ENCODE data around the gene PIK3CG. TPM values are rescaled to one million over a fixed set of nuclear protein-coding genes. Genes with fewer than 3 reads are reported as not detected.
"Not testable (repeated sequence)": the region's sequence is repeated elsewhere in the genome, so short reads cannot be mapped to it uniquely, and the experiment has no call there.

PIK3CG gene
- total RNA-seq, 2 experiments from 2014 or later = 50.5 to 57.5 TPM

GRCh38 chr7:106883456-106884026 is 18.5 kb downstream of the PIK3CG start:
- ATAC-seq (no peak), DNase-seq (no peak)
- H3K27ac Mint-ChIP-seq = no peak overlapping the region
- H3K4me1 Mint-ChIP-seq = peaks cover 17% of the 10 kb centered on the region
- no peaks in the 10 kb centered on the region for H3K27me3 Mint-ChIP-seq
- CTCF ChIA-PET = no interaction called here
- peaks cover 94% of the 10 kb centered on the region for H3K36me3 Mint-ChIP-seq
- no peak overlapping the region for H3K4me3 Mint-ChIP-seq
- no peaks in the 10 kb centered on the region for H3K9me3 Mint-ChIP-seq (ENCODE audit: low read depth)

GRCh38 chr7:106885652-106886051 is 20.6 kb downstream of the PIK3CG start:
- DNase-seq = no peak

GRCh38 chr7:106887421-106887820 is 22.3 kb downstream of the PIK3CG start:
- Mint-ChIP-seq H3K4me3 (no peak overlapping the region), H3K4me1 (peaks cover 15% of the 10 kb centered on the region), H3K27me3 (no peaks in the 10 kb centered on the region), H3K27ac (peak overlapping the region; percentile 25), H3K36me3 (peaks cover 86% of the 10 kb centered on the region), H3K9me3 (ENCODE audit: low read depth) (no peaks in the 10 kb centered on the region)
- ATAC-seq (no peak), DNase-seq (no peak)
- CTCF ChIA-PET = no interaction called here

More at GRCh38 chr7:106885652-106886051, 20.6 kb downstream of the PIK3CG start:
- H3K27ac Mint-ChIP-seq = no peak overlapping the region
- H3K4me3 Mint-ChIP-seq = no peak overlapping the region
- peaks cover 87% of the 10 kb centered on the region for H3K36me3 Mint-ChIP-seq
- no peak for ATAC-seq
- peaks cover 12% of the 10 kb centered on the region for H3K4me1 Mint-ChIP-seq
- CTCF ChIA-PET = interaction anchor here (1.8 kb wide), 1 partner anchor 11 kb away, joined by 5 read pairs; no protein-coding TSS in a partner anchor
- no peaks in the 10 kb centered on the region for H3K27me3 Mint-ChIP-seq
- H3K9me3 Mint-ChIP-seq (ENCODE audit: low read depth) = no peaks in the 10 kb centered on the region

- DNase-seq = no peak
- Mint-ChIP-seq H3K27ac (no peak overlapping the region), H3K4me1 (peaks cover 15% of the 10 kb centered on the region), H3K27me3 (no peaks in the 10 kb centered on the region), H3K36me3 (peaks cover 85% of the 10 kb centered on the region), H3K4me3 (no peak overlapping the region), H3K9me3 (ENCODE audit: low read depth) (no peaks in the 10 kb centered on the region)
- no peak for ATAC-seq
- CTCF ChIA-PET = no interaction called here
Measured at GRCh38 chr7:106888204-106888603, 23.1 kb downstream of the PIK3CG start.

GRCh38 chr7:106890952-106891351 is 25.9 kb downstream of the PIK3CG start:
- CTCF ChIA-PET = no interaction called here
- Mint-ChIP-seq H3K9me3 (ENCODE audit: low read depth) (no peaks in the 10 kb centered on the region), H3K4me3 (no peak overlapping the region), H3K4me1 (peaks cover 28% of the 10 kb centered on the region), H3K27me3 (no peaks in the 10 kb centered on the region), H3K36me3 (peaks cover 75% of the 10 kb centered on the region), H3K27ac (no peak overlapping the region)
- no peak for DNase-seq
- no peak for ATAC-seq

GRCh38 chr7:106891548-106892410 is 26.7 kb downstream of the PIK3CG start:
- no peak for DNase-seq
- H3K4me1 Mint-ChIP-seq = peaks cover 23% of the 10 kb centered on the region
- H3K4me3 Mint-ChIP-seq = no peak overlapping the region
- peaks cover 74% of the 10 kb centered on the region for H3K36me3 Mint-ChIP-seq
- peaks cover 3% of the 10 kb centered on the region for H3K9me3 Mint-ChIP-seq (ENCODE audit: low read depth)
- ATAC-seq = no peak
- CTCF ChIA-PET = no interaction called here
- no peaks in the 10 kb centered on the region for H3K27me3 Mint-ChIP-seq
- H3K27ac Mint-ChIP-seq = no peak overlapping the region

- DNase-seq (no peak), ATAC-seq (no peak)
- Mint-ChIP-seq H3K4me1 (peaks cover 16% of the 10 kb centered on the region), H3K9me3 (ENCODE audit: low read depth) (peaks cover 10% of the 10 kb centered on the region), H3K36me3 (peaks cover 75% of the 10 kb centered on the region), H3K4me3 (no peak overlapping the region), H3K27me3 (no peaks in the 10 kb centered on the region), H3K27ac (no peak overlapping the region)
- CTCF ChIA-PET = no interaction called here
Measured at GRCh38 chr7:106893591-106893990, 28.5 kb downstream of the PIK3CG start.

- CTCF ChIA-PET = no interaction called here
- Mint-ChIP-seq H3K4me3 (no peak overlapping the region), H3K36me3 (peaks cover 82% of the 10 kb centered on the region), H3K4me1 (peaks cover 18% of the 10 kb centered on the region), H3K27ac (peak overlapping the region; percentile 37), H3K9me3 (ENCODE audit: low read depth) (peaks cover 10% of the 10 kb centered on the region), H3K27me3 (no peaks in the 10 kb centered on the region)
- DNase-seq (no peak), ATAC-seq (peak; percentile 33)
Measured at GRCh38 chr7:106895246-106895864, 30.3 kb downstream of the PIK3CG start.

- H3K9me3 Mint-ChIP-seq (ENCODE audit: low read depth) = peaks cover 10% of the 10 kb centered on the region
- H3K36me3 Mint-ChIP-seq = peaks cover 85% of the 10 kb centered on the region
- H3K27me3 Mint-ChIP-seq = no peaks in the 10 kb centered on the region
- no peak overlapping the region for H3K4me3 Mint-ChIP-seq
- H3K27ac Mint-ChIP-seq = no peak overlapping the region
- DNase-seq = no peak
- CTCF ChIA-PET = no interaction called here
- ATAC-seq = no peak
- H3K4me1 Mint-ChIP-seq = peaks cover 18% of the 10 kb centered on the region
Measured at GRCh38 chr7:106896231-106896630, 31.1 kb downstream of the PIK3CG start.

GRCh38 chr7:106897553-106897952 is 32.5 kb downstream of the PIK3CG start:
- ATAC-seq, H3K4me3 Mint-ChIP-seq, CTCF ChIA-PET, DNase-seq, H3K27me3 Mint-ChIP-seq, H3K27ac Mint-ChIP-seq: not testable (repeated sequence)
- H3K4me1 Mint-ChIP-seq = peaks cover 22% of the 10 kb centered on the region
- H3K9me3 Mint-ChIP-seq (ENCODE audit: low read depth) = peaks cover 10% of the 10 kb centered on the region
- peaks cover 83% of the 10 kb centered on the region for H3K36me3 Mint-ChIP-seq

GRCh38 chr7:106898967-106899366 is 33.9 kb downstream of the PIK3CG start:
- peaks cover 22% of the 10 kb centered on the region for H3K4me1 Mint-ChIP-seq
- H3K9me3 Mint-ChIP-seq (ENCODE audit: low read depth) = peaks cover 10% of the 10 kb centered on the region
- CTCF ChIA-PET = interaction anchor here (0.6 kb wide), 1 partner anchor 41 kb away, joined by 3 read pairs; no protein-coding TSS in a partner anchor

GRCh38 chr7:106901828-106902441 is 36.9 kb downstream of the PIK3CG start:
- Mint-ChIP-seq H3K36me3 (peaks cover 70% of the 10 kb centered on the region), H3K4me1 (peaks cover 10% of the 10 kb centered on the region), H3K4me3 (no peak overlapping the region), H3K9me3 (ENCODE audit: low read depth) (peaks cover 8% of the 10 kb centered on the region), H3K27me3 (no peaks in the 10 kb centered on the region), H3K27ac (no peak overlapping the region)
- CTCF ChIA-PET = interaction anchor here (1.6 kb wide), 1 partner anchor 246 kb away, joined by 5 read pairs; no protein-coding TSS in a partner anchor
- ATAC-seq = no peak
- no peak for DNase-seq

More at GRCh38 chr7:106898967-106899366, 33.9 kb downstream of the PIK3CG start:
- ATAC-seq, H3K27me3 Mint-ChIP-seq, H3K4me3 Mint-ChIP-seq, DNase-seq, H3K27ac Mint-ChIP-seq: not testable (repeated sequence)
- peaks cover 70% of the 10 kb centered on the region for H3K36me3 Mint-ChIP-seq

- H3K27me3 Mint-ChIP-seq = no peaks in the 10 kb centered on the region
- H3K36me3 Mint-ChIP-seq = peaks cover 44% of the 10 kb centered on the region
- no peaks in the 10 kb centered on the region for H3K9me3 Mint-ChIP-seq (ENCODE audit: low read depth)
- H3K27ac Mint-ChIP-seq = no peak overlapping the region
- DNase-seq (no peak), ATAC-seq (no peak)
- H3K4me1 Mint-ChIP-seq = peaks cover 7% of the 10 kb centered on the region
- no peak overlapping the region for H3K4me3 Mint-ChIP-seq
- CTCF ChIA-PET = no interaction called here
Measured at GRCh38 chr7:106905734-106906133, 40.7 kb downstream of the PIK3CG start.

Measured in activated CD8-positive, alpha-beta memory T cell treated with anti-CD3 and anti-CD28 coated beads, Interleukin-2, amount 10 ng/mL, durations not matched to agents 7 days and 5 days (primary cell).